HEK293 (cell line): ENCODE results near the gene ZDHHC14.

ENCODE experiments used
- CTCF ChIA-PET: fragments of 350-600 bp; formaldehyde crosslinking; extraction: SDS; loops from one replicate; lab custom pipeline; 2021; ENCODE audit warnings: antibody characterized with exemption; lab: Yijun Ruan, JAX
- POLR2A ChIA-PET: fragments of 300-600 bp; formaldehyde crosslinking; extraction: SDS; loops from one replicate; lab custom pipeline; 2020; ENCODE audit warnings: antibody characterized with exemption, inconsistent platforms; lab: Yijun Ruan, JAX
- H3K27ac ChIP-seq: fragments of 200-500 bp; sonication (Bioruptor generic); 2 replicates; pipeline ENCODE4 v1.5.1; 2014; ENCODE audit warnings: low read depth, low read length, control low read depth, inconsistent platforms; ENCODE audit errors: extremely low read depth
- H3K36me3 ChIP-seq, 2 experiments: fragments of 200-500 bp in 1 of 2; sonication (Bioruptor generic) in 1 of 2; 1 replicate in 1 of 2; 2 replicates in 1 of 2; pipeline ENCODE4 v1.5.1; 2014 to 2017; ENCODE audit warnings: inconsistent platforms in 2 of 2, low read length in 2 of 2; ENCODE audit not compliant: control insufficient read depth in 2 of 2, insufficient read depth in 1 of 2
- H3K4me1 ChIP-seq: fragments of 200-500 bp; sonication (Bioruptor generic); 2 replicates; pipeline ENCODE4 v1.5.1; 2014; ENCODE audit warnings: mild to moderate bottlenecking, low read length, inconsistent platforms; ENCODE audit not compliant: control insufficient read depth, insufficient read depth
- H3K4me3 ChIP-seq: 2 replicates; pipeline ENCODE4 v1.5.1; 2011; ENCODE audit warnings: low read depth, mild to moderate bottlenecking, control low read depth, low read length, moderate library complexity
- H3K9me3 ChIP-seq: fragments of 200-500 bp; sonication (Bioruptor generic); 2 replicates; pipeline ENCODE4 v1.5.1; 2014; ENCODE audit warnings: low read depth, low read length, inconsistent platforms; ENCODE audit not compliant: control insufficient read depth, insufficient read depth
- ELK4 ChIP-seq: IDR thresholded peaks from 2 replicates; pipeline ENCODE4 v1.6.1; 2011; ENCODE audit warnings: mild to moderate bottlenecking, low read depth, low read length, borderline replicate concordance
- KLF16 ChIP-seq: fragments of 450-650 bp; formaldehyde crosslinking; IDR thresholded peaks from 2 replicates; pipeline ENCODE4 v1.5.1; 2017; ENCODE audit warnings: missing biosample characterization, missing genetic modification characterization
- KLF8 ChIP-seq: fragments of 450-650 bp; formaldehyde crosslinking; IDR thresholded peaks from 2 replicates; pipeline ENCODE4 v1.5.1; 2016; ENCODE audit warnings: missing biosample characterization, missing genetic modification characterization
- KLF9 ChIP-seq: fragments of 450-650 bp; formaldehyde crosslinking; IDR thresholded peaks from 2 replicates; pipeline ENCODE4 v1.5.1; 2016; ENCODE audit warnings: missing biosample characterization, missing genetic modification characterization, low read depth
- OSR2 ChIP-seq: fragments of 450-650 bp; formaldehyde crosslinking; IDR thresholded peaks from 2 replicates; pipeline ENCODE4 v1.5.1; 2016; ENCODE audit warnings: missing biosample characterization, missing genetic modification characterization
- PRDM6 ChIP-seq: fragments of 450-650 bp; formaldehyde crosslinking; IDR thresholded peaks from 2 replicates; pipeline ENCODE4 v1.5.1; 2017; ENCODE audit warnings: missing biosample characterization, missing genetic modification characterization
- RBAK ChIP-seq: fragments of 450-650 bp; formaldehyde crosslinking; IDR thresholded peaks from 2 replicates; pipeline ENCODE4 v1.5.1; 2016; ENCODE audit warnings: missing biosample characterization, missing genetic modification characterization
- TCF7L2 ChIP-seq: IDR thresholded peaks from 2 replicates; pipeline ENCODE4 v1.6.1; 2011; ENCODE audit warnings: low read depth, mild to moderate bottlenecking, inconsistent platforms, low read length, moderate library complexity, borderline replicate concordance
- YY1 ChIP-seq: fragments of 450-650 bp; formaldehyde crosslinking; IDR thresholded peaks from 2 replicates; pipeline ENCODE4 v1.5.1; 2018; ENCODE audit warnings: missing biosample characterization, missing genetic modification characterization
- ZBTB7A ChIP-seq: fragments of 450-650 bp; formaldehyde crosslinking; IDR thresholded peaks from 2 replicates; pipeline ENCODE4 v1.5.1; 2016; ENCODE audit warnings: low read depth, missing biosample characterization, missing genetic modification characterization
- ZFP3 ChIP-seq: fragments of 450-650 bp; formaldehyde crosslinking; IDR thresholded peaks from 2 replicates; pipeline ENCODE4 v1.5.1; 2016; ENCODE audit warnings: low read depth, missing biosample characterization, missing genetic modification characterization
- ZNF211 ChIP-seq: fragments of 450-650 bp; formaldehyde crosslinking; IDR thresholded peaks from 2 replicates; pipeline ENCODE4 v1.5.1; 2016; ENCODE audit warnings: low read depth, missing biosample characterization, missing genetic modification characterization
- ZNF266 ChIP-seq: fragments of 450-650 bp; formaldehyde crosslinking; IDR thresholded peaks from 2 replicates; pipeline ENCODE4 v1.5.1; 2016; ENCODE audit warnings: missing biosample characterization, missing genetic modification characterization, low read depth
- ZNF37A ChIP-seq: fragments of 450-650 bp; IDR thresholded peaks from 2 replicates; pipeline ENCODE4 v1.5.1; 2018; ENCODE audit warnings: missing biosample characterization, missing genetic modification characterization
- ZNF48 ChIP-seq: fragments of 450-650 bp; formaldehyde crosslinking; IDR thresholded peaks from 2 replicates; pipeline ENCODE4 v1.5.1; 2016; ENCODE audit warnings: missing biosample characterization, missing genetic modification characterization
- ZNF561 ChIP-seq: fragments of 450-650 bp; IDR thresholded peaks from 2 replicates; pipeline ENCODE4 v1.5.1; 2018; ENCODE audit warnings: missing biosample characterization, missing genetic modification characterization, borderline replicate concordance
- ZNF571 ChIP-seq: fragments of 450-650 bp; formaldehyde crosslinking; IDR thresholded peaks from 2 replicates; pipeline ENCODE4 v1.5.0; 2017; ENCODE audit warnings: missing biosample characterization, missing genetic modification characterization
- ZNF585B ChIP-seq: fragments of 450-650 bp; formaldehyde crosslinking; IDR thresholded peaks from 2 replicates; pipeline ENCODE4 v1.5.1; 2016; ENCODE audit warnings: missing biosample characterization, missing genetic modification characterization
- ZNF654 ChIP-seq: fragments of 450-650 bp; formaldehyde crosslinking; IDR thresholded peaks from 2 replicates; pipeline ENCODE4 v1.5.1; 2016; ENCODE audit warnings: low read depth, missing biosample characterization, missing genetic modification characterization
- ZNF704 ChIP-seq: fragments of 450-650 bp; formaldehyde crosslinking; IDR thresholded peaks from 2 replicates; pipeline ENCODE4 v1.5.1; 2016; ENCODE audit warnings: missing biosample characterization, missing genetic modification characterization
- ZSCAN4 ChIP-seq: fragments of 450-650 bp; formaldehyde crosslinking; IDR thresholded peaks from 2 replicates; pipeline ENCODE4 v1.5.1; 2017; ENCODE audit warnings: missing biosample characterization, missing genetic modification characterization
- TF ChIP-seq, protein P1 (sequence below): fragments of 450-650 bp; formaldehyde crosslinking; IDR thresholded peaks from 2 replicates; pipeline ENCODE4 v1.5.1; 2016; ENCODE audit warnings: missing biosample characterization, missing genetic modification characterization
- TF ChIP-seq, protein P2 (sequence below): fragments of 450-650 bp; formaldehyde crosslinking; IDR thresholded peaks from 2 replicates; pipeline ENCODE4 v1.5.1; 2016; ENCODE audit warnings: missing biosample characterization, missing genetic modification characterization
- TF ChIP-seq, protein P3 (sequence below): fragments of 450-650 bp; formaldehyde crosslinking; IDR thresholded peaks from 2 replicates; pipeline ENCODE4 v1.5.0; 2017; ENCODE audit warnings: missing biosample characterization, missing genetic modification characterization, borderline replicate concordance
- TF ChIP-seq, protein P4 (sequence below): sonication (generic); formaldehyde crosslinking; IDR thresholded peaks from 2 replicates; pipeline ENCODE4 v1.8.1; 2022; ENCODE audit warnings: mild to moderate bottlenecking, moderate library complexity, missing genetic modification reagents

ZDHHC14 gene

DNA sequence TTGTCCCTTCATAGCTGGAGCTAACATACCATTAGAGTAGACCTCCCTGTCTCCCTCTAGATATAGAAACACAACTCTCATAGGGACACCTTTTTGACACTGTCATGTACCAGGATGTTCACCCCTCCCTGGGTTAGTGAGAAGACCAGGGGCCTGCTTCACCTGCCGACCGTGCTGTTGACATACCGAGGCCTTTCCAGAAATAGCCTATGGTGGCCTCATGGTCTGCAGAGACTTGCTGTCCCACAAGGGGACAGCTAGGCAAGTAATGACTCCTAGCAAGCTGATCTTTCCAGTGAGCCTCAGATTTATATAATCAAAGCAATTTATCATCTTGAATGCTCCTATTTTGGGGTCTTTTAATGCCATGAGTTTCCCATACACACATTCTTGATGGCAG is 15.0 kb downstream of the ZDHHC14 start (continued):
- TF ChIP-seq, protein P1, sequence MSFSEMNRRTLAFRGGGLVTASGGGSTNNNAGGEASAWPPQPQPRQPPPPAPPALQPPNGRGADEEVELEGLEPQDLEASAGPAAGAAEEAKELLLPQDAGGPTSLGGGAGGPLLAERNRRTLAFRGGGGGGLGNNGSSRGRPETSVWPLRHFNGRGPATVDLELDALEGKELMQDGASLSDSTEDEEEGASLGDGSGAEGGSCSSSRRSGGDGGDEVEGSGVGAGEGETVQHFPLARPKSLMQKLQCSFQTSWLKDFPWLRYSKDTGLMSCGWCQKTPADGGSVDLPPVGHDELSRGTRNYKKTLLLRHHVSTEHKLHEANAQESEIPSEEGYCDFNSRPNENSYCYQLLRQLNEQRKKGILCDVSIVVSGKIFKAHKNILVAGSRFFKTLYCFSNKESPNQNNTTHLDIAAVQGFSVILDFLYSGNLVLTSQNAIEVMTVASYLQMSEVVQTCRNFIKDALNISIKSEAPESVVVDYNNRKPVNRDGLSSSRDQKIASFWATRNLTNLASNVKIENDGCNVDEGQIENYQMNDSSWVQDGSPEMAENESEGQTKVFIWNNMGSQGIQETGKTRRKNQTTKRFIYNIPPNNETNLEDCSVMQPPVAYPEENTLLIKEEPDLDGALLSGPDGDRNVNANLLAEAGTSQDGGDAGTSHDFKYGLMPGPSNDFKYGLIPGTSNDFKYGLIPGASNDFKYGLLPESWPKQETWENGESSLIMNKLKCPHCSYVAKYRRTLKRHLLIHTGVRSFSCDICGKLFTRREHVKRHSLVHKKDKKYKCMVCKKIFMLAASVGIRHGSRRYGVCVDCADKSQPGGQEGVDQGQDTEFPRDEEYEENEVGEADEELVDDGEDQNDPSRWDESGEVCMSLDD = no peak
- TF ChIP-seq ZNF654 (tag by site-specific recombination) = no peak
- TF ChIP-seq ZFP3 (tag by site-specific recombination) = no peak
- TF ChIP-seq YY1 (tag by site-specific recombination) = no peak
- TF ChIP-seq ZNF561 = no peak
- TF ChIP-seq ZSCAN4 (tag by site-specific recombination) = no peak
- no peak for TF ChIP-seq ZNF571 (tag by site-specific recombination)
- TF ChIP-seq ZNF48 (tag by site-specific recombination) = no peak
- TF ChIP-seq ZBTB7A = no peak
- TF ChIP-seq KLF8 (tag by site-specific recombination) = no peak

DNA sequence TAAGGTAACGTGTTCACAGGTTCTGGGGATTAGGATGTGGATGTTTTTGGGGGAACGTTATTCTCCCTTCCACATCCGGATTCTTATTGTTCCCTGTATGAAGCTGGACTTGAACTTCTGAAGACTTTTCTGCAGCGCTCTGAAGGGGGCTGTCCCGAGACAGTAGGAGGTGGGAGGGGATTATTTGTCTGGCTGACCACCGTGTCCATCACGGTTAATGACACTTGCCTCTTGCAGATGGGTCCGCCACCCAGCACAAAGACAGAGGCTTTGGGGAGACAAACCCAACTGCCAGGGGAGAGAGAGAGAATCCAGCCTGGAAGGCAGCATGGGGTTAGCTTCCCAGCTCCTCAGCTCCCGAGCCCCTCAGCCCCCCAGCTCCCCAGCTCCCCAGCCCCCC is 16.7 kb downstream of the ZDHHC14 start:
- Histone ChIP-seq H3K4me3 (no peak overlapping the region), H3K4me1 (no peaks in the 10 kb centered on the region), H3K27ac (no peak overlapping the region), H3K9me3 (no peaks in the 10 kb centered on the region), H3K36me3 (no peaks in the 10 kb centered on the region)
- CTCF ChIA-PET = interaction anchor here (0.7 kb wide), 2 partner anchors 34 to 735 kb away, joined by 3 to 5 read pairs; no protein-coding TSS in a partner anchor
- POLR2A ChIA-PET = no interaction called here
- no peak for TF ChIP-seq ELK4
- no peak for TF ChIP-seq OSR2 (tag by site-specific recombination)
- TF ChIP-seq, protein P2, sequence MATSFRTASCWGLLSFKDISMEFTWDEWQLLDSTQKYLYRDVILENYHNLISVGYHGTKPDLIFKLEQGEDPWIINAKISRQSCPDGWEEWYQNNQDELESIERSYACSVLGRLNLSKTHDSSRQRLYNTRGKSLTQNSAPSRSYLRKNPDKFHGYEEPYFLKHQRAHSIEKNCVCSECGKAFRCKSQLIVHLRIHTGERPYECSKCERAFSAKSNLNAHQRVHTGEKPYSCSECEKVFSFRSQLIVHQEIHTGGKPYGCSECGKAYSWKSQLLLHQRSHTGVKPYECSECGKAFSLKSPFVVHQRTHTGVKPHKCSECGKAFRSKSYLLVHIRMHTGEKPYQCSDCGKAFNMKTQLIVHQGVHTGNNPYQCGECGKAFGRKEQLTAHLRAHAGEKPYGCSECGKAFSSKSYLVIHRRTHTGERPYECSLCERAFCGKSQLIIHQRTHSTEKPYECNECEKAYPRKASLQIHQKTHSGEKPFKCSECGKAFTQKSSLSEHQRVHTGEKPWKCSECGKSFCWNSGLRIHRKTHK (tag by site-specific recombination) = no peak
- no peak for TF ChIP-seq ZNF704 (tag by site-specific recombination)
- TF ChIP-seq ZNF37A (tag by site-specific recombination) = no peak
- no peak for TF ChIP-seq KLF9 (tag by site-specific recombination)
- TF ChIP-seq RBAK (tag by site-specific recombination) = no peak
- TF ChIP-seq, protein P3, sequence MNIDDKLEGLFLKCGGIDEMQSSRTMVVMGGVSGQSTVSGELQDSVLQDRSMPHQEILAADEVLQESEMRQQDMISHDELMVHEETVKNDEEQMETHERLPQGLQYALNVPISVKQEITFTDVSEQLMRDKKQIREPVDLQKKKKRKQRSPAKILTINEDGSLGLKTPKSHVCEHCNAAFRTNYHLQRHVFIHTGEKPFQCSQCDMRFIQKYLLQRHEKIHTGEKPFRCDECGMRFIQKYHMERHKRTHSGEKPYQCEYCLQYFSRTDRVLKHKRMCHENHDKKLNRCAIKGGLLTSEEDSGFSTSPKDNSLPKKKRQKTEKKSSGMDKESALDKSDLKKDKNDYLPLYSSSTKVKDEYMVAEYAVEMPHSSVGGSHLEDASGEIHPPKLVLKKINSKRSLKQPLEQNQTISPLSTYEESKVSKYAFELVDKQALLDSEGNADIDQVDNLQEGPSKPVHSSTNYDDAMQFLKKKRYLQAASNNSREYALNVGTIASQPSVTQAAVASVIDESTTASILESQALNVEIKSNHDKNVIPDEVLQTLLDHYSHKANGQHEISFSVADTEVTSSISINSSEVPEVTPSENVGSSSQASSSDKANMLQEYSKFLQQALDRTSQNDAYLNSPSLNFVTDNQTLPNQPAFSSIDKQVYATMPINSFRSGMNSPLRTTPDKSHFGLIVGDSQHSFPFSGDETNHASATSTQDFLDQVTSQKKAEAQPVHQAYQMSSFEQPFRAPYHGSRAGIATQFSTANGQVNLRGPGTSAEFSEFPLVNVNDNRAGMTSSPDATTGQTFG (tag by site-specific recombination) = no peak
- no peak for TF ChIP-seq KLF16 (tag by site-specific recombination)
- TF ChIP-seq TCF7L2 = no peak
- TF ChIP-seq PRDM6 = no peak
- no peak for TF ChIP-seq ZNF211
- TF ChIP-seq, protein P4, sequence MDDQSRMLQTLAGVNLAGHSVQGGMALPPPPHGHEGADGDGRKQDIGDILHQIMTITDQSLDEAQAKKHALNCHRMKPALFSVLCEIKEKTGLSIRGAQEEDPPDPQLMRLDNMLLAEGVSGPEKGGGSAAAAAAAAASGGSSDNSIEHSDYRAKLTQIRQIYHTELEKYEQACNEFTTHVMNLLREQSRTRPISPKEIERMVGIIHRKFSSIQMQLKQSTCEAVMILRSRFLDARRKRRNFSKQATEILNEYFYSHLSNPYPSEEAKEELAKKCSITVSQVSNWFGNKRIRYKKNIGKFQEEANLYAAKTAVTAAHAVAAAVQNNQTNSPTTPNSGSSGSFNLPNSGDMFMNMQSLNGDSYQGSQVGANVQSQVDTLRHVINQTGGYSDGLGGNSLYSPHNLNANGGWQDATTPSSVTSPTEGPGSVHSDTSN (CRISPR knock-in tag) = no peak
- TF ChIP-seq ZNF585B = no peak
- no peak for TF ChIP-seq ZNF266
